ENCODE results near the gene NUP133.

NUP133 gene

DNA sequence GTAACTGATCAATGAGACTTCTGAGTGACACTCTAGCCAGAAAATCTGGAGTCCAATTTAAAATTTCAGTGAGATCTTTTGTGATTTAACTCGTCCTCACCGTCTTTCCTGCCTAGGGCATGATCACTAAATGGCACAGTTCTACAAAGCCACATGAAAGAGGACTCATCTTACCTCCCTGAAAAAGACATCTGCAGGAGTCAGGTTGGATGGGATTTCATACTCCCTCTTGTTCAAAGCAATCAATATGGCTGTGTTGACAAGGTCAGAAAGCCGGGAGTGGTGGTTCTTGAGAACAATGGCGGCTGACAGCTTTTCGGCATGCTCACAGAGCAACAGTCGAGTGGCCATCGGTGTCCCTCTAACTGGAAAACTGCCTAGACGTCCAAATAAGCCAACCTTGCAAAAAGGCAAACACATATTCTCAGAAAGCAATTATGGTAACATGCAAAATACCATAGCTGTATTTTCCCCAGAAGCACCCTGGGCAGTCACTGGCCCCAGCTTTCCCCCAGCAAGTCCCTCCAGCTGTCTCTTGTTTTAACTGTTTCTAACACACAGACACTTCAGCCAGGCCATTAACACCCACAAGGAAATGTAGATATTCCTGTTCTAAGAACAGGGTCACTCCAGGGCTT lies 37.6 kb downstream of the NUP133 start:
- no peaks in the 10 kb centered on the region for H3K27me3 ChIP-seq (ENCODE audit: insufficient read depth, low read length)
- 96% methylated on average over 8 of the region's 8 CpGs for WGBS
- peaks cover 91% of the 10 kb centered on the region for H3K36me3 ChIP-seq (ENCODE audit: insufficient read depth, low read length)
- no peaks in the 10 kb centered on the region for H3K9me3 ChIP-seq (ENCODE audit: insufficient read depth, low read depth, low read length)
- H3K9ac ChIP-seq (ENCODE audit: low read depth, low read length) = no peak overlapping the region
- H3K4me3 ChIP-seq (ENCODE audit: low read length) = no peak overlapping the region
- no peak overlapping the region for H3K27ac ChIP-seq (ENCODE audit: low read depth, low read length)
- no peaks in the 10 kb centered on the region for H3K4me1 ChIP-seq (ENCODE audit: insufficient read depth, low read length)

DNA sequence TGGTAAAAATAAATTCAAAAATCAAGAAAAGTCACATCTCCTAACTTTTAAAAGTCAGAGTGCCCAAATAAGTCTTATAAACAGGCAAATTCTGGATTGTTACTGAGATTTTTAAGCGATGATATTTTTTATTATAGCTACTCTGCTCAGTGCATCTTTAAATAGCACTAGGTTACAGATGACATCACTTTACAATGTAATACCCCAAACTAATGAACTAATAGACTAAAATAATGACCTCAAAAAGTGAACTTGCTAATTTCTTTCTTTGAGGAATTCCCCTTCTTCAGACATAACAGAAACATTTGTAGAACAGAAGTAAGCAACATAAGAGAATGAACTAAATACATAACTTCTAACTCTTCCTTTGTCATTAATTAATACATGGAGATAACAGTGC lies 41.3 kb downstream of the NUP133 start:
- no peaks in the 10 kb centered on the region for H3K27me3 ChIP-seq (ENCODE audit: insufficient read depth, low read length)
- peaks cover 98% of the 10 kb centered on the region for H3K36me3 ChIP-seq (ENCODE audit: insufficient read depth, low read length)
- WGBS = no CpG with 5 or more reads among the region's 1 CpG
- H3K27ac ChIP-seq (ENCODE audit: low read depth, low read length) = no peak overlapping the region
- H3K4me1 ChIP-seq (ENCODE audit: insufficient read depth, low read length) = no peaks in the 10 kb centered on the region
- H3K9ac ChIP-seq (ENCODE audit: low read depth, low read length) = no peak overlapping the region
- H3K4me3 ChIP-seq (ENCODE audit: low read length) = no peak overlapping the region
- no peaks in the 10 kb centered on the region for H3K9me3 ChIP-seq (ENCODE audit: insufficient read depth, low read depth, low read length)

DNA sequence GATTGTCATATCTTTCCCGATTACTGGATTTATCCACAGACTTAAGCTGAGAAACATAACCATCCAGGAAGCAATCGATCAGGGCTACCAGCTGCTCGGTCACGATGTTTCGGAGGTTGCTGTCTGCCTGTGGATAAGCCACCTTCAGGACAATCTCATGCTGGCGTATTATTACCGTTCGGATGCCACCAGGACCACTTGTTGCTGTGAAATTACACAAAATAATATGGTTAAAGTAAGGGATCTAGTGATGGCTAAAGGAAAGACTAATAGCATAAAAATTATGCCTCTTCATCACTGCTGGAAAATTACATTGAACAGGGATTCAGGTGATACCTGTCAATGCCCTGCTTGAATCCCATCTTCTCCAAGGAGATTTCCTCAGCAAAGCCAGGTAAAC lies 43.5 kb downstream of the NUP133 start:
- Histone ChIP-seq H3K27ac (ENCODE audit: low read depth, low read length) (no peak overlapping the region), H3K36me3 (ENCODE audit: insufficient read depth, low read length) (peaks cover 98% of the 10 kb centered on the region)
- 95% methylated on average over 8 of the region's 8 CpGs for WGBS

DNA sequence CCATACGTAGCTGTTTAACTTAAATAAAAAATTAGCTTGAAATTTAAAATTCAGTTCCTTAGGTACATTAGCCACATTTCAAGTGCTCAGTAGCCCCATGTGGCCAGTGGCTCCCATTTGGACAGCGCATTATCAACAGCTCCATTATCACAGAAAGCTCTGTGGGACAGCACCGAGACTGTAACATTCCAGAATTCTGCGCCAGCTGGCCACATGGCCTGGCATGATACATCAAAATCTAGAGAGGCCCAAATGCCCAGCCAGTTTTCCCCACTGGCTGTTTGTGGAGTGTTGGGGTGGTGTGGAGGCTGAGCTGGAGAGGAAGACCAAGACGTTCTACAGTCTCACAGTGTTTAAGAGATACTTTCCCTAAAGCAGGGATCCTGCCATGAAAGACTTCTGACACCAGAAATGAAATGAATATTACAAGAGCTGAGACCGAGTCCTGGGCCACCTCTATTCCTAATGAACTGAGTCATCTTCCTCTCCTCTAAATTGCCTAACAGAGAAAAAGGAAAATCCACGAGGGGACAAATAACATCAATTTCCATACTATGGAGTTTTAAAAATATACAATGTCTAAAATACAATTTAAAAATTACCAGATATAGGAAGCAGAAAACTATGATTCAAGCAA lies 47.0 kb downstream of the NUP133 start:
- H3K4me3 ChIP-seq (ENCODE audit: low read length) = no peak overlapping the region
- no peak overlapping the region for H3K9ac ChIP-seq (ENCODE audit: low read depth, low read length)
- H3K36me3 ChIP-seq (ENCODE audit: insufficient read depth, low read length) = peaks cover 99% of the 10 kb centered on the region
- 96% methylated on average over 6 of the region's 7 CpGs for WGBS
- no peak overlapping the region for H3K27ac ChIP-seq (ENCODE audit: low read depth, low read length)
- H3K9me3 ChIP-seq (ENCODE audit: insufficient read depth, low read depth, low read length) = no peaks in the 10 kb centered on the region
- H3K27me3 ChIP-seq (ENCODE audit: insufficient read depth, low read length) = no peaks in the 10 kb centered on the region
- no peaks in the 10 kb centered on the region for H3K4me1 ChIP-seq (ENCODE audit: insufficient read depth, low read length)

More for the DNA sequence above, 43.5 kb downstream of the NUP133 start:
- Histone ChIP-seq H3K4me1 (ENCODE audit: insufficient read depth, low read length) (no peaks in the 10 kb centered on the region), H3K9ac (ENCODE audit: low read depth, low read length) (no peak overlapping the region), H3K27me3 (ENCODE audit: insufficient read depth, low read length) (no peaks in the 10 kb centered on the region), H3K9me3 (ENCODE audit: insufficient read depth, low read depth, low read length) (no peaks in the 10 kb centered on the region), H3K4me3 (ENCODE audit: low read length) (no peak overlapping the region)

DNA sequence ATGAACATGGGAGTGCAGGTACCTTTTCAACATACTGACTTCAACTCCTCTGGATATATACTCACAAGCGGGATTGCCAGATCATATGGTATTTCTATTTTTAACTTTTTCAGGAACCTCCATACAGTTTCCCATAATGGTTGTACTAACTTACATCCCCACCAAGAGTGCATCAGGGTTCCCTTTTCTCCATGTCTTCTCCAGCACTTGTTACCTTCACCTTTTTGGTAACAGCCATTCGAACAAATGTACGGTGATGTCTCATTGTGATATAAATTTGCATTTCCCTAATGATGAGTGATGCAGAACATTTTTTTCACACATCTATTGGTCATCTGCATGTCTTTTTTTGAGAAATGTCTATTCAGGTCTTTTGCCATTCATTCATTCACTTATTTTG lies 48.3 kb downstream of the NUP133 start:
- no peak overlapping the region for H3K9ac ChIP-seq (ENCODE audit: low read depth, low read length)

DNA sequence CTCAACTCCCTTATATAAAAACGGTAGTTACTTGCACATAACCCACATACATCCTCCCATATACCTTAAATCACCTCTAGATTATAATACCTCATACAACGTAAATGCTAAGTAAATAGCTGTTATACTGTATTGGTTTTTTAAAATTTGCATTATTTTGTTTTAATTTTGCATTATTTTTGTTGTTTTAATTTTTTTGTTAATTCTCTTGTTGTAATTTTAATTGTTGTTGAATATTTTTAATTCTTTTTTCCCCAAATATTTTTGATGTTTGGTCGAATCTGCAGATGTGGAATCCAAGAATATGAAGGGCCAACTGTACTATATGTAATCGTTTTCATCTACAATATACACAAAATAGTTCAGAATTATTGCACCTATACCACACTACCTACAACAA lies 50.7 kb downstream of the NUP133 start:
- WGBS = 89% methylated on average over 1 of the region's 4 CpGs
- H3K9ac ChIP-seq (ENCODE audit: low read depth, low read length) = no peak overlapping the region
- peaks cover 84% of the 10 kb centered on the region for H3K36me3 ChIP-seq (ENCODE audit: insufficient read depth, low read length)
- no peaks in the 10 kb centered on the region for H3K9me3 ChIP-seq (ENCODE audit: insufficient read depth, low read depth, low read length)
- no peak overlapping the region for H3K27ac ChIP-seq (ENCODE audit: low read depth, low read length)
- H3K4me3 ChIP-seq (ENCODE audit: low read length) = no peak overlapping the region
- H3K4me1 ChIP-seq (ENCODE audit: insufficient read depth, low read length) = no peaks in the 10 kb centered on the region
- no peaks in the 10 kb centered on the region for H3K27me3 ChIP-seq (ENCODE audit: insufficient read depth, low read length)

More for the DNA sequence above, 48.3 kb downstream of the NUP133 start:
- H3K4me3 ChIP-seq (ENCODE audit: low read length) = no peak overlapping the region
- WGBS = 100% methylated on average over 1 of the region's 3 CpGs
- no peaks in the 10 kb centered on the region for H3K9me3 ChIP-seq (ENCODE audit: insufficient read depth, low read depth, low read length)
- no peaks in the 10 kb centered on the region for H3K4me1 ChIP-seq (ENCODE audit: insufficient read depth, low read length)
- no peaks in the 10 kb centered on the region for H3K27me3 ChIP-seq (ENCODE audit: insufficient read depth, low read length)
- H3K27ac ChIP-seq (ENCODE audit: low read depth, low read length) = no peak overlapping the region
- peaks cover 98% of the 10 kb centered on the region for H3K36me3 ChIP-seq (ENCODE audit: insufficient read depth, low read length)

DNA sequence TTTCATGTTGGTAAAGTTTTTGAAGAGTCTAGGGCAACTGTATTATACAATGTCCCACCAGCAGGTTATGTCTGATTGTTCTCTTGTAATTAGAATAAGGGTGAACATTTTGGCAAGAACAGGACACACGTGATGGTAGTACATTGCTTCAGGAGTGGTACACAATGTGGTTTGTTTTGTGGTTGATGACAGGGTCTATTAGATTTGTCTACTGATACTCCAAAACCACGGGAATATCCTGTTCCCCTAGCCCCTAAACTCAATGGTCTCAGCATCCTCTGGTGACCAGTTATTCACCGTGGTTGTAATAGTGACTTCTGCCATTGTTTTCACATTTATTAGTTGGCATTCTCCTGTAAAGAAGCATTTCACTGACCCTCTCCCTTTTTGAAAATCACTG lies 52.1 kb downstream of the NUP133 start:
- 91% methylated on average over 3 of the region's 3 CpGs for WGBS
- no peaks in the 10 kb centered on the region for H3K4me1 ChIP-seq (ENCODE audit: insufficient read depth, low read length)
- H3K9me3 ChIP-seq (ENCODE audit: insufficient read depth, low read depth, low read length) = no peaks in the 10 kb centered on the region
- H3K4me3 ChIP-seq (ENCODE audit: low read length) = no peak overlapping the region
- no peaks in the 10 kb centered on the region for H3K27me3 ChIP-seq (ENCODE audit: insufficient read depth, low read length)
- peaks cover 84% of the 10 kb centered on the region for H3K36me3 ChIP-seq (ENCODE audit: insufficient read depth, low read length)
- H3K9ac ChIP-seq (ENCODE audit: low read depth, low read length) = no peak overlapping the region
- H3K27ac ChIP-seq (ENCODE audit: low read depth, low read length) = no peak overlapping the region

DNA sequence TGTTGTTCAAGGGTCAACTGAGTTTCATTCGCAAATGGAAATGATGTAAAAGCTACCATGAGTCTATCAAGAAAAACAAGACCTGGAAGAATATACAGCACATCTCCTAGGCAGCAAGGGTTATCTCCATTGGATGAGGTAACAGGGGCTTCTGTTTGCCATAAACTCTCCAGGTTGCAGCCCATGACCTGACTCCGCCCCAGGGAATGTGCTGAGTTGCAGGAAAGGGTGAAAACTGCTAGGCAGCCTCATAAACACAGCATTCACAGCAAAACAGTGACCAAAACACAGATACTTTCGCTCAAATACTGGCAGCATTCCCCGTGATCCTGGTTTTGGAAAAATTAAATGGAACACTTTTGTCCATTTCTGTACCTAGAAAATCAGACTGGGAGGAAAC lies 54.1 kb downstream of the NUP133 start:
- Histone ChIP-seq H3K4me3 (ENCODE audit: low read length) (no peak overlapping the region), H3K4me1 (ENCODE audit: insufficient read depth, low read length) (no peaks in the 10 kb centered on the region), H3K27me3 (ENCODE audit: insufficient read depth, low read length) (no peaks in the 10 kb centered on the region), H3K27ac (ENCODE audit: low read depth, low read length) (no peak overlapping the region), H3K9ac (ENCODE audit: low read depth, low read length) (no peak overlapping the region), H3K36me3 (ENCODE audit: insufficient read depth, low read length) (peaks cover 78% of the 10 kb centered on the region), H3K9me3 (ENCODE audit: insufficient read depth, low read depth, low read length) (no peaks in the 10 kb centered on the region)
- 92% methylated on average over 4 of the region's 4 CpGs for WGBS

DNA sequence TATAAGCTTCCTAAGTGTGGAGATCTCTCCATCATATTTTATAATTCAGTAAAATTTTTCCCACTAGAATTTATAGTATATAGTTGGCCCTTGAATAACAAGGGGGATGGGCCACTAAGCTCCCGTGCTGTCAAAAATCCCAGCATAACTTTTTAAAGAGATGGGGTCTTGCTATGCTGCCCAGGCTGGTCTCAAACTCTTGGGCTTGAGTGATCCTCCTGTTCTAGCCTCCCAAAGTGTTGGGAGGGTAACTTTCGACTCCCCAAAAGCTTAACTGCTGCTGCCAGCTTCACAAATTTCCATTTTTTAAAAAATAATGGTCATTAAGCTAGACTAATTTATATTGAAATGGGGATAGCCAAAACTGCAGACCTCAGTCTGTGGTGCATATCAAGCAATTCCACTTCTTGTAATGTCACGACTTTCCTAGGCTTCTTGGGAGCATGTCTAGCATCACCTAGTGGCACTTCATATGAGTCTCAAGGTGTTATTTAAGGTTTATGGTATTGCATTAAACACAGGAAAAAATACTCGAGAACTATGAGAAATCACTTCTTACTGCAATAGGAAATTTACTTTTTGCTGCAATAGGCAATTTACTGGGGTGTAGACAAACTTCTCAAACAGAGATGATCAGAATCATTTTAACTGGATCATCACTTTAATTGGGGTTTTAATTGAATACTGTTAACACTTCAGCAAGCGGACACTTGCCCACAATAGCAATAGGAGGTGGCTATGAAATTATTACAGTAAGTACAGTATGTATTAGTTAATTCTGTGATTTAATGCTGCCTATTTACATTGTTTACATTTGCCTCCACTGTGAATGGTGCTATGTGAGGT lies 55.0 kb downstream of the NUP133 start:
- Histone ChIP-seq H3K4me3 (ENCODE audit: low read length) (no peak overlapping the region), H3K27ac (ENCODE audit: low read depth, low read length) (no peak overlapping the region), H3K36me3 (ENCODE audit: insufficient read depth, low read length) (peaks cover 77% of the 10 kb centered on the region), H3K4me1 (ENCODE audit: insufficient read depth, low read length) (no peaks in the 10 kb centered on the region), H3K27me3 (ENCODE audit: insufficient read depth, low read length) (no peaks in the 10 kb centered on the region), H3K9me3 (ENCODE audit: insufficient read depth, low read depth, low read length) (no peaks in the 10 kb centered on the region), H3K9ac (ENCODE audit: low read depth, low read length) (no peak overlapping the region)
- 92% methylated on average over 4 of the region's 5 CpGs for WGBS

DNA sequence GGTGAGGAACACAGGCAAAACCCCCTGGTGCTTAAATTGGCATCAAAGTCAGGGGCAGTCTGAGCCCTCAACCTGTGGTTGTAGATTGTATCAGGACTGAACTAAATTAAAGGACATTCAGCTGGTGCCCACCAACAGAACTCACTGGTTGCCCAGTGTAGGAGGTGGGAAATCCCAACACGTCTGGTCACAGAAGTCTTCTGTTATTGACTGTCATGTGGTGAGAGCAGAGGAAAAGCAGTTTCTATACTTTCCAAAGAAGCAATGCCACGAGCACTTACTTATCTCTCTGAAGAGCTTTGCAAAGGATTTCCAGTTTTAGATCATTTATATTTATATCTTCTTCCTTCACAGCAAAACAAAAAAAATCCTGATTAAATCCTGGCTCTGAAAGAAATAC lies 59.3 kb downstream of the NUP133 start:
- Histone ChIP-seq H3K27ac (ENCODE audit: low read depth, low read length) (no peak overlapping the region), H3K9ac (ENCODE audit: low read depth, low read length) (no peak overlapping the region), H3K36me3 (ENCODE audit: insufficient read depth, low read length) (peaks cover 76% of the 10 kb centered on the region), H3K4me1 (ENCODE audit: insufficient read depth, low read length) (no peaks in the 10 kb centered on the region), H3K4me3 (ENCODE audit: low read length) (no peak overlapping the region), H3K9me3 (ENCODE audit: insufficient read depth, low read depth, low read length) (no peaks in the 10 kb centered on the region), H3K27me3 (ENCODE audit: insufficient read depth, low read length) (no peaks in the 10 kb centered on the region)
- WGBS = 98% methylated on average over 2 of the region's 2 CpGs

DNA sequence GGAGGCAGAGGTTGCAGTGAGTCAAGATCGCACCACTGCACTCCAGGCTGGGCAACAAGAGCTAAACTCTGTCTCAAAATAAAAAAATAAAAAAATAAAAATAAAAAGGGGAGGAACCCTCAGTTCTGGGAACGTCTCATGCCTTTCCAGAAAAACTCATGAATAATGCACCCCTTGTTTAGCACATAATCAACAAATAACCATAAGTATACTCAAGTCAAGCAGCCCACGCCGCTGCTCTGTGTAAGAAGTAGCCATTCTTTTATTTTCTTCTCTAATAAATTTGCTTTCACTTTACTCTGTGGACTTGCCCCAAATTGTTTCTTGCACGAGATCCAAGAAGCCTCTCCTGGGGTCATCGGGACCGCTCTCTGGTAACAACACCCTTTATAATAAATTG lies 59.8 kb downstream of the NUP133 start:
- H3K4me1 ChIP-seq (ENCODE audit: insufficient read depth, low read length) = no peaks in the 10 kb centered on the region
- H3K4me3 ChIP-seq (ENCODE audit: low read length) = no peak overlapping the region
- peaks cover 74% of the 10 kb centered on the region for H3K36me3 ChIP-seq (ENCODE audit: insufficient read depth, low read length)
- H3K27ac ChIP-seq (ENCODE audit: low read depth, low read length) = no peak overlapping the region
- 87% methylated on average over 7 of the region's 7 CpGs for WGBS
- no peaks in the 10 kb centered on the region for H3K9me3 ChIP-seq (ENCODE audit: insufficient read depth, low read depth, low read length)
- H3K27me3 ChIP-seq (ENCODE audit: insufficient read depth, low read length) = no peaks in the 10 kb centered on the region
- no peak overlapping the region for H3K9ac ChIP-seq (ENCODE audit: low read depth, low read length)
